GM21423 (cell line): ENCODE data around the gene FSCN2.
"Not testable (repeated sequence)": the region's sequence is repeated elsewhere in the genome, so short reads cannot be mapped to it uniquely, and the experiment has no call there.

Experiments
- ATAC-seq: cut with Tn5 transposase; IDR thresholded peaks from one replicate; pipeline ENCODE4 v1.9.1; 2021; ENCODE audit warnings: mild to moderate bottlenecking, moderate library complexity; ENCODE audit not compliant: unreplicated experiment

FSCN2 gene

DNA sequence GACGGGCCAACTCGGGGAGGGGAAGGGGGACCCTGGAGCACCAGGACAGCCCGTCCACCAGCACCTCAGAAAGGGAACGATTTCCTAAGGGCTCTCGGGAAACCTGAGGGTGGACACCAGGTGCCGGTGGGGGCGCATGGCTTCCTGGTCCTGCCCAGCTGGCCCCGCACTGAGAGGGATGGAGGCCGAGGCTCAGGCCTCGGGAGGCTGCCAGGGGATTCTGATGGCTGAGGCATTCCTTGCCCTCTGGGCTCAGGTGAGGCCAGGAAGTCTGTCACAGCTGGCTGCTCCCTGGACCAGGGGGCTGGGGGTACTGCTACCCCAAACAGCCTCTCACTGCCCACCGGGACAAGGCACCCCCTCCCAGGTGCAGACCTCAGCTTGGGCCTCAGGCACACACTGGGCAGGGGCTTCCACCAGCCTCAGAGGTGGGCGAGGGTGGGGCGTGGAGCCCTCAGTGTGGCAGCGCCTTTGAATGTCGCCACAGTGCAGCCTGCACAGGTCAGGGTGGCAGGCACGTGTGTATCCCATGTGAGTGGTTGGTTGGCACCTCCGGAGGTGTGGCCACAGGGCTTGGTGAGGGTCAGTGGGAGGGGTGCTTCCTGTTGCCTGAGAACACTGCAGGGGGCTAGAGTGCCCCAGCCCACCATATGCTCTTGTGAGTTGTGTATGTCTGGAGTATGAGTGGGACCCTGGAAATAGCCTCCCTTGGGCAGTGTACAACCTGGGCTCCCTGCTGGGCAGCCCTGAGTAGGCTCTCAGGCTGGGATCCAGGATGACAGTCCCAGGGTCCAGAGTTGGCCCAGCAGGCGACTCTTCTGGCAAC is 3.9 kb upstream of the FSCN2 start:
- no peak for ATAC-seq

DNA sequence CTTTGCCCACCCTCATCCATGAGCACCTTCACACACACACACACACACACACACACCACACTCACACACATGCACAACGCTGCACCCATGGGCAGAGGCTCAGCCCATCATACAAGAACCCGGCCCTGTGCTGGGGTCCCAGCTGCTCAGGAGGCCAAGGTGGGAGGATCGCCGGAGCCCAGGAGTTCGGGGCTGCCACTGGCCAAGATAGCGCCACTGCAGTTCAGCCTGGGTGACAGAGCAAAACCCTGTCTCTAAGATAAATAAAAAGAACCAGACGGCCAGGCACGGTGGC is 3.4 kb upstream of the FSCN2 start:
- no peak for ATAC-seq

- no peak for ATAC-seq
These were observed 1.3 kb upstream of the FSCN2 start for GRCh38 chr17:81526662-81527571.

- ATAC-seq = no peak
These were observed 140 bp downstream of the FSCN2 start for GRCh38 chr17:81528384-81528650.

DNA sequence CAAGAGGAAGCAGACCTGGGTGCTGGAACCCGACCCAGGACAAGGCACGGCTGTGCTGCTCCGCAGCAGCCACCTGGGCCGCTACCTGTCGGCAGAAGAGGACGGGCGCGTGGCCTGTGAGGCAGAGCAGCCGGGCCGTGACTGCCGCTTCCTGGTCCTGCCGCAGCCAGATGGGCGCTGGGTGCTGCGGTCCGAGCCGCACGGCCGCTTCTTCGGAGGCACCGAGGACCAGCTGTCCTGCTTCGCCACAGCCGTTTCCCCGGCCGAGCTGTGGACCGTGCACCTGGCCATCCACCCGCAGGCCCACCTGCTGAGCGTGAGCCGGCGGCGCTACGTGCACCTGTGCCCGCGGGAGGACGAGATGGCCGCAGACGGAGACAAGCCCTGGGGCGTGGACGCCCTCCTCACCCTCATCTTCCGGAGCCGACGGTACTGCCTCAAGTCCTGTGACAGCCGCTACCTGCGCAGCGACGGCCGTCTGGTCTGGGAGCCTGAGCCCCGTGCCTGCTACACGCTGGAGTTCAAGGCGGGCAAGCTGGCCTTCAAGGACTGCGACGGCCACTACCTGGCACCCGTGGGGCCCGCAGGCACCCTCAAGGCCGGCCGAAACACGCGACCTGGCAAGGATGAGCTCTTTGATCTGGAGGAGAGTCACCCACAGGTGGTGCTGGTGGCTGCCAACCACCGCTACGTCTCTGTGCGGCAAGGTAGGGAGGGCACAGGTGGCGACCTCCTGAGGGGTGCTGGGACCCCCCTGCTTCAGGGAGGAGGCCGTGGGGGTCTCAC is 667 bp downstream of the FSCN2 start:
- ATAC-seq = no peak

DNA sequence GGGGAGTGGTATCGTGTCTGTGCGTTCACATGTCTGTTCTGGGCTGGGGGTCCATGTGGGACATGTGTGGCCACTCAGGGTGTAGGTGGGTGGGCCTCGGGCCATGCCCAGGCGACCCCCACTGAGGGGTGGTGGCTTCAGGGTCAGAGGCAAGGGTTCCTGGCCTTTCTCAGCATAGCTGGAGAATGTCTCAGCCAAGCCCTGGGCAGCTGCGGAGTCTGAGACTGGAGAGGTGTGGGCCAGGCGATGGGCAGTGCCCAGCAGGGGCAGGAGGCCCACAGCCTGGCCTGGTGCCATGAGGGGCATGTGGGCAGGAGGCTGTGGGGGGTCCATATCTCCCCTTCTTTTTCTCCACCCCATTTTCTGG is 1.2 kb downstream of the FSCN2 start:
- no peak for ATAC-seq

GRCh38 chr17:81531013-81531412 is 2.8 kb downstream of the FSCN2 start:
- ATAC-seq = not testable (repeated sequence)

- ATAC-seq = not testable (repeated sequence)
These were observed 3.8 kb downstream of the FSCN2 start for GRCh38 chr17:81531998-81532404.

GRCh38 chr17:81532490-81533287 is 4.5 kb downstream of the FSCN2 start:
- ATAC-seq = no peak

DNA sequence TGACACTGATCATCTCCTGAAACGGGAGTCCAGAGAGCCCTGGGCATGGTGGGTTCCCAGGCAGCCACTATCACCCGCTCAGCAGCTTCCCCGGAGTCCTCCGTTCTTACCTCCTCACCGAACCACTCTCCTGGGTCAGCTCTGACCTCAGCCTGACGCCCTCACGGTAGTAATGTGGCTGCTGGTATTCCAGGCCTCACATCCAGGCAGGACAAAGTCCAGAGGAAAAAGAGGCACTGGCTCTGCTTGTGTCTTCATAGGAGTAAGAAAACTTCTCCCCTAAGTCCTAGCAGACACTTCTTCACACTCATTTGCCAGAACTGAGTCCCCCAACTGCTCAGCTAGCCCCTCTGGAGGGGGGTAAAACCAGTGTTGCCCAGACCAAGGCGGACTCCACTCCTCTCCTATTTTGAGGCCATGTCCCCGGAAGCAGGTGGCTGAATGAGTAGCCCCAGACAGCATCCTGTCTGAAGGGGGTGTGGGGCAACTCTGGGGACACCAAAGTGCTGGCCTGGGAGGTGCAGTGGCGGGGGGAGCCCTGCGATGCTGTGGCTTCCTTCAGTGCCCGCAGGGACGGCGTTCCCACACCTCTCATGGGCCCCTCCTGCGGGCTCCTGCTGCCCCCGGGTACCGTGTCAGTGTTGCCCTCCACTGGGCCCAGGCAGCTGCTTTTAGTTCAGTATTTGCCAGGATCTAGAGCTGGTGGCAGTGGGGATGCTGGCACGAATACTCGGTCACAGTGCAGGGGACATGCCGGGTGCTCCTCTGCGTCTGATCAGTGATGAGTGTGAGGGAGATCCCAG is 5.4 kb downstream of the FSCN2 start:
- ATAC-seq = no peak

GRCh38 chr17:81534157-81535006 is 6.2 kb downstream of the FSCN2 start:
- ATAC-seq = no peak

- no peak for ATAC-seq
These were observed 6.8 kb downstream of the FSCN2 start for GRCh38 chr17:81535007-81535328.

DNA sequence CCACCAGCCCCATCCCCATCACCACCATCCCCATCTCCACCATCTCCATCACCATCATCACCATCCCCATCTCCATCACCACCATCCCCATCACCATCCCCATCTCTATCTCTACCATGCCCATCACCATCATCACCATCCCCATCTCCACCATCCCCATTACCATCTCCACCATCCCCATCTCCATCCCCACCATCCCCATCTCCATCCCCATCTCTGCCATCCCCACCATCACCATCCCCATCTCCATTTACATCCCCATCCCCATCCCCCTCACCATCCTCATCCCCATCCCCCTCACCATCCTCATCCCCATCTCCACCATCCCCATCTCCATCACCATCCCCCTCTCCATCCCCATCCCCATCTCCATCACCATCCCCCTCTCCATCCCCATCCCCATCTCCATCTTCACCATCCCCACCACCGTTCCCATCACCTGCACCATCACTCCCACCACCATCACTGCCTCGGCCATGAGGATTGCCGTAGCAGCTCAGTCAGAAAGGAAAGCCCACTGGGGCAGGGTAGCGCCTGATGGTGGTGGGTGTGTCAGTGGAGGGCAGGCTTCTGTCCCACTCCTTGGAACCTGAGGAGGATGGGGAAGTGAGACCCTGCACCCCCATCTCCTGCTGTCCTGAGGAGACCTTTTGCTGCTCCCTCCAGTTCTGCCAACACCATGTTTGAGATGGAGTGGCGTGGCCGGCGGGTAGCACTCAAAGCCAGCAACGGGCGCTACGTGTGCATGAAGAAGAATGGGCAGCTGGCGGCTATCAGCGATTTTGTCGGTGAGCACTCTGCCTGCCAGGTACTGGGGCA is 7.5 kb downstream of the FSCN2 start:
- ATAC-seq = no peak

- no peak for ATAC-seq
These were observed 8.4 kb downstream of the FSCN2 start for GRCh38 chr17:81536299-81537290.

DNA sequence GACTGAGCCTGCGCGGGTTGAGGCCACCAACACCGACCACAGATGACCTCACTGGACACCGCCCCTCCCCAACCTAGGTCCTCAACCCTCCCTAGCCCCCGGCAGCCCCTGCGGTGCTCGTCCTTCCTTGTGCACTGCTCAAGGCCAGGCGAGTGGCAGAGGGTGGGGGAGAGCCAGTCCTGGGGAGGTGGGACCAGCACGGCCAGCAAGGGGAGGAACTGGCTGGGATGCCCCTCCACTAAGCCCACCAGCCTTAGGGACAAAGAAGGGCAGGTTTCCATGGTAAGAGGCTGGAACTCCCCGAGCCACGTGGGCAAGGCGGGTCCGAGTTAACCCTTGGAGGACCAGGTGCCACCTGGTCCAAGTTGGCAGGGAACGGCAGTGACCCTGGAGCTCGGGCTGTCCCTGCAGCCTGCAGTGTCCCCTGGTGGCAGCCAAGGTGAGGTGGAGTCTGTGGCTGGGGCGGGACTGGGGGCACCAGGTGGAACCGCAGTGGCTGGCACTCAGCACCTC is 9.2 kb downstream of the FSCN2 start:
- ATAC-seq = no peak

GRCh38 chr17:81537856-81538555 is 9.8 kb downstream of the FSCN2 start:
- ATAC-seq = no peak
